Measurements from ENCODE around the gene ZNF532.

GRCh38 chr18:59021500-59021899 lies 156.8 kb downstream of the ZNF532 start:
- TF ChIP-seq, protein P1, sequence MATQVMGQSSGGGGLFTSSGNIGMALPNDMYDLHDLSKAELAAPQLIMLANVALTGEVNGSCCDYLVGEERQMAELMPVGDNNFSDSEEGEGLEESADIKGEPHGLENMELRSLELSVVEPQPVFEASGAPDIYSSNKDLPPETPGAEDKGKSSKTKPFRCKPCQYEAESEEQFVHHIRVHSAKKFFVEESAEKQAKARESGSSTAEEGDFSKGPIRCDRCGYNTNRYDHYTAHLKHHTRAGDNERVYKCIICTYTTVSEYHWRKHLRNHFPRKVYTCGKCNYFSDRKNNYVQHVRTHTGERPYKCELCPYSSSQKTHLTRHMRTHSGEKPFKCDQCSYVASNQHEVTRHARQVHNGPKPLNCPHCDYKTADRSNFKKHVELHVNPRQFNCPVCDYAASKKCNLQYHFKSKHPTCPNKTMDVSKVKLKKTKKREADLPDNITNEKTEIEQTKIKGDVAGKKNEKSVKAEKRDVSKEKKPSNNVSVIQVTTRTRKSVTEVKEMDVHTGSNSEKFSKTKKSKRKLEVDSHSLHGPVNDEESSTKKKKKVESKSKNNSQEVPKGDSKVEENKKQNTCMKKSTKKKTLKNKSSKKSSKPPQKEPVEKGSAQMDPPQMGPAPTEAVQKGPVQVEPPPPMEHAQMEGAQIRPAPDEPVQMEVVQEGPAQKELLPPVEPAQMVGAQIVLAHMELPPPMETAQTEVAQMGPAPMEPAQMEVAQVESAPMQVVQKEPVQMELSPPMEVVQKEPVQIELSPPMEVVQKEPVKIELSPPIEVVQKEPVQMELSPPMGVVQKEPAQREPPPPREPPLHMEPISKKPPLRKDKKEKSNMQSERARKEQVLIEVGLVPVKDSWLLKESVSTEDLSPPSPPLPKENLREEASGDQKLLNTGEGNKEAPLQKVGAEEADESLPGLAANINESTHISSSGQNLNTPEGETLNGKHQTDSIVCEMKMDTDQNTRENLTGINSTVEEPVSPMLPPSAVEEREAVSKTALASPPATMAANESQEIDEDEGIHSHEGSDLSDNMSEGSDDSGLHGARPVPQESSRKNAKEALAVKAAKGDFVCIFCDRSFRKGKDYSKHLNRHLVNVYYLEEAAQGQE (IDR thresholded peaks at IDR 0.05; ENCODE audit: insufficient read depth in 1 of 2, low read depth in 2 of 2, low read length in 2 of 2): no peak
- TF ChIP-seq TAF1 (IDR thresholded peaks at IDR 0.05; ENCODE audit: borderline replicate concordance, insufficient read depth, low read length): no peak
- no peak for TF ChIP-seq POLR2AphosphoS5 (IDR thresholded peaks at IDR 0.05; ENCODE audit: low read depth, low read length)
- no peak for TF ChIP-seq SIN3A (IDR thresholded peaks at IDR 0.05; ENCODE audit: borderline replicate concordance, insufficient read depth, low read length)
